Immature natural killer cell (primary cell): Measurements from ENCODE around the gene PEAK3. TPM values are rescaled to one million over a fixed set of nuclear protein-coding genes. Genes with fewer than 3 reads are reported as not detected.

Experiments
- DNase-seq, 3 donors: peaks; one replicate each; pipeline ENCODE4 v3.0.0; 2022; ENCODE audit warnings: mixed read lengths in 1 of 3
- H3K27ac Mint-ChIP-seq, 6 donors: one replicate each; pipeline ENCODE4 v1.8.0; 2020; ENCODE audit warnings: mixed read lengths in 6 of 6, mild to moderate bottlenecking in 5 of 6, inconsistent platforms in 4 of 6, moderate library complexity in 3 of 6
- H3K27me3 Mint-ChIP-seq, 3 donors: one replicate each; pipeline ENCODE4 v1.8.0; 2020 to 2021; ENCODE audit warnings: low read depth in 3 of 3, mild to moderate bottlenecking in 3 of 3, mixed read lengths in 3 of 3, moderate library complexity in 3 of 3, inconsistent platforms in 1 of 3
- H3K36me3 Mint-ChIP-seq, 3 donors: one replicate each; pipeline ENCODE4 v1.8.0; 2020; ENCODE audit warnings: mixed read lengths in 3 of 3, inconsistent platforms in 2 of 3, mild to moderate bottlenecking in 2 of 3
- H3K4me1 Mint-ChIP-seq, 2 donors: one replicate each; pipeline ENCODE4 v1.8.0; 2020; ENCODE audit warnings: inconsistent platforms in 2 of 2, mild to moderate bottlenecking in 2 of 2, mixed read lengths in 2 of 2, moderate library complexity in 1 of 2
- H3K4me3 Mint-ChIP-seq, 5 donors: one replicate each; pipeline ENCODE4 v1.8.0; 2020; ENCODE audit warnings: mild to moderate bottlenecking in 5 of 5, mixed read lengths in 5 of 5, inconsistent platforms in 3 of 5, moderate library complexity in 3 of 5
- H3K9me3 Mint-ChIP-seq, 6 donors: one replicate each; pipeline ENCODE4 v1.8.0; 2020; ENCODE audit warnings: mild to moderate bottlenecking in 6 of 6, mixed read lengths in 6 of 6, inconsistent platforms in 4 of 6, moderate library complexity in 3 of 6
- polyA plus RNA-seq, 3 donors: library from polyadenylated mRNA; unstranded; fragments of 300-500 nt; fragmentation: Illumina TruSeq; gene quantifications; one replicate each; pipeline ENCODE4 v1.2.3, GENCODE V29; 2021

PEAK3 gene
- polyA plus RNA-seq, 3 donors from 2014 or later = 0.96 to 10.8 (median 2.5) TPM

- peaks cover 6 to 14% of the 10 kb centered on the region in 2 donors for H3K4me1 Mint-ChIP-seq
- peaks cover 0 to 5% (median 0%) of the 10 kb centered on the region in 3 donors for H3K36me3 Mint-ChIP-seq
- H3K9me3 Mint-ChIP-seq = no peaks in the 10 kb centered on the region
- no peak overlapping the region for H3K27ac Mint-ChIP-seq
- H3K27me3 Mint-ChIP-seq = peaks cover 0 to 9% (median 3%) of the 10 kb centered on the region in 3 donors
- no peak overlapping the region for H3K4me3 Mint-ChIP-seq
- no peak for DNase-seq
These were observed 52.6 kb downstream of the PEAK3 start for GRCh38 chr19:2229103-2230032.

- Mint-ChIP-seq H3K27me3 (peaks cover 0 to 12% (median 3%) of the 10 kb centered on the region in 3 donors), H3K27ac (no peak overlapping the region), H3K4me1 (peaks cover 7 to 15% of the 10 kb centered on the region in 2 donors)
These were observed 53.6 kb downstream of the PEAK3 start for GRCh38 chr19:2228157-2229030.

GRCh38 chr19:2227415-2228156, 54.4 kb downstream of the PEAK3 start:
- DNase-seq = no peak
- H3K36me3 Mint-ChIP-seq = peaks cover 0 to 6% (median 5%) of the 10 kb centered on the region in 3 donors
- H3K4me1 Mint-ChIP-seq = peaks cover 7 to 12% of the 10 kb centered on the region in 2 donors
- no peak overlapping the region for H3K27ac Mint-ChIP-seq
- H3K9me3 Mint-ChIP-seq = no peaks in the 10 kb centered on the region
- no peak overlapping the region for H3K4me3 Mint-ChIP-seq
- H3K27me3 Mint-ChIP-seq = peaks cover 0 to 12% (median 3%) of the 10 kb centered on the region in 3 donors

More at GRCh38 chr19:2228157-2229030, 53.6 kb downstream of the PEAK3 start:
- no peak overlapping the region for H3K4me3 Mint-ChIP-seq
- peaks cover 0 to 6% (median 5%) of the 10 kb centered on the region in 3 donors for H3K36me3 Mint-ChIP-seq
- no peaks in the 10 kb centered on the region for H3K9me3 Mint-ChIP-seq
- no peak for DNase-seq

- DNase-seq = no peak
- H3K4me1 Mint-ChIP-seq = peaks cover 7 to 10% of the 10 kb centered on the region in 2 donors
- peaks cover 0 to 12% (median 3%) of the 10 kb centered on the region in 3 donors for H3K27me3 Mint-ChIP-seq
- no peaks in the 10 kb centered on the region for H3K9me3 Mint-ChIP-seq
- no peak overlapping the region for H3K4me3 Mint-ChIP-seq
- H3K36me3 Mint-ChIP-seq = peaks cover 0 to 6% (median 5%) of the 10 kb centered on the region in 3 donors
- no peak overlapping the region for H3K27ac Mint-ChIP-seq
These were observed 55.1 kb downstream of the PEAK3 start for GRCh38 chr19:2226840-2227360.

- DNase-seq = no peak
- Mint-ChIP-seq H3K4me3 (no peak overlapping the region), H3K9me3 (no peaks in the 10 kb centered on the region), H3K4me1 (peaks cover 7 to 10% of the 10 kb centered on the region in 2 donors), H3K36me3 (peaks cover 0 to 6% (median 5%) of the 10 kb centered on the region in 3 donors), H3K27ac (peak overlapping the region in 1 of 6 donors; percentile 48), H3K27me3 (peaks cover 0 to 12% (median 3%) of the 10 kb centered on the region in 3 donors)
These were observed 55.7 kb downstream of the PEAK3 start for GRCh38 chr19:2226051-2226839.

GRCh38 chr19:2225415-2226050, 56.4 kb downstream of the PEAK3 start:
- no peak for DNase-seq
- H3K36me3 Mint-ChIP-seq = peaks cover 0 to 6% (median 5%) of the 10 kb centered on the region in 3 donors
- H3K4me1 Mint-ChIP-seq = peaks cover 7 to 10% of the 10 kb centered on the region in 2 donors
- H3K4me3 Mint-ChIP-seq = no peak overlapping the region
- peak overlapping the region in 2 of 6 donors; percentile 48 to 74 for H3K27ac Mint-ChIP-seq
- no peaks in the 10 kb centered on the region for H3K9me3 Mint-ChIP-seq
- peaks cover 0 to 12% (median 5%) of the 10 kb centered on the region in 3 donors for H3K27me3 Mint-ChIP-seq

GRCh38 chr19:2224754-2225349, 57.1 kb downstream of the PEAK3 start:
- H3K9me3 Mint-ChIP-seq = no peaks in the 10 kb centered on the region
- peaks cover 7 to 8% of the 10 kb centered on the region in 2 donors for H3K4me1 Mint-ChIP-seq
- peaks cover 0 to 6% (median 5%) of the 10 kb centered on the region in 3 donors for H3K36me3 Mint-ChIP-seq
- H3K4me3 Mint-ChIP-seq = no peak overlapping the region
- peaks cover 0 to 10% (median 5%) of the 10 kb centered on the region in 3 donors for H3K27me3 Mint-ChIP-seq
- DNase-seq = no peak
- peak overlapping the region in 3 of 6 donors; percentile 20 to 81 (median 70) for H3K27ac Mint-ChIP-seq

Other genes with a start within 250 kb of the PEAK3 start
- gene MKNK2, start 230.9 kb downstream of the PEAK3 start, polyA plus RNA-seq = 10 to 100 TPM; 22.7 to 39.2 (median 23.9) TPM
- gene MOB3A, start 185.8 kb downstream of the PEAK3 start, polyA plus RNA-seq = 100 to 1,000 TPM in 1 of 3 donors, 10 to 100 TPM in 2; 39.4 to 160 (median 42.2) TPM
- under 1 TPM in 1 of 3 donors, not detected in 2; 0.42 TPM for gene IZUMO4, start 185.3 kb downstream of the PEAK3 start, polyA plus RNA-seq
- 10 to 100 TPM; 11.7 to 44.5 (median 17.9) TPM for gene AP3D1, start 130.6 kb downstream of the PEAK3 start, polyA plus RNA-seq
- gene DOT1L, start 118.2 kb downstream of the PEAK3 start, polyA plus RNA-seq = 1 to 10 TPM in 1 of 3 donors, under 1 TPM in 2; 0.25 to 1.7 (median 0.31) TPM
- 100 to 1,000 TPM; 115 to 148 (median 117) TPM for gene PLEKHJ1, start 45.8 kb downstream of the PEAK3 start, polyA plus RNA-seq
- gene SF3A2, start 45.4 kb downstream of the PEAK3 start, polyA plus RNA-seq = 10 to 100 TPM in 2 of 3 donors, 1 to 10 TPM in 1; 6.2 to 40.9 (median 11.1) TPM
- gene AMH, start 32.9 kb downstream of the PEAK3 start, polyA plus RNA-seq = not detected
- gene JSRP1, start 25.8 kb downstream of the PEAK3 start, polyA plus RNA-seq = under 1 TPM in 1 of 3 donors, not detected in 2; 0.94 TPM
- 10 to 100 TPM in 1 of 3 donors, 1 to 10 TPM in 2; 2.7 to 13.2 (median 2.7) TPM for gene LINGO3, start 26.0 kb upstream of the PEAK3 start, polyA plus RNA-seq
- gene LSM7, start 46.4 kb upstream of the PEAK3 start, polyA plus RNA-seq = 100 to 1,000 TPM; 163 to 285 (median 170) TPM
- 10 to 100 TPM in 2 of 3 donors, 1 to 10 TPM in 1; 6.9 to 16.4 (median 12.5) TPM for gene SPPL2B, start 46.5 kb upstream of the PEAK3 start, polyA plus RNA-seq
- not detected for gene TMPRSS9, start 78.1 kb upstream of the PEAK3 start, polyA plus RNA-seq
- 10 to 100 TPM; 74.3 to 99.6 (median 84.9) TPM for gene TIMM13, start 145.4 kb upstream of the PEAK3 start, polyA plus RNA-seq
- 1 to 10 TPM; 4.6 to 8.4 (median 5.0) TPM for gene LMNB2, start 174.8 kb upstream of the PEAK3 start, polyA plus RNA-seq
- 100 to 1,000 TPM in 1 of 3 donors, 10 to 100 TPM in 2; 68.0 to 105 (median 72.9) TPM for gene GADD45B, start 194.0 kb upstream of the PEAK3 start, polyA plus RNA-seq